K562 (cell line): Measurements from ENCODE around the gene FCHO1. TPM values are rescaled to one million over a fixed set of nuclear protein-coding genes. Genes with fewer than 3 reads are reported as not detected.

ENCODE experiments used
- ATF7 ChIP-seq: fragments of 450-650 bp; IDR thresholded peaks from 2 replicates; pipeline ENCODE4 v1.7.1; 2014; ENCODE audit warnings: mild to moderate bottlenecking, moderate library complexity
- BDP1 ChIP-seq: IDR thresholded peaks from 3 replicates; pipeline ENCODE4 v1.6.1; 2011; ENCODE audit not compliant: insufficient read length, insufficient read depth
- BRD4 ChIP-seq: fragments of 200-600 bp; sonication (generic); IDR thresholded peaks from 2 replicates; pipeline ENCODE4 v1.6.1; 2017; ENCODE audit warnings: inconsistent platforms
- CHD1 ChIP-seq: fragments of 200-600 bp; sonication (generic); IDR thresholded peaks from one replicate; pipeline ENCODE4 v1.6.1; 2012; ENCODE audit warnings: mild to moderate bottlenecking, moderate library complexity, low read length, inconsistent platforms
- DACH1 ChIP-seq: fragments of 450-650 bp; IDR thresholded peaks from 2 replicates; pipeline ENCODE4 v1.6.1; 2018; ENCODE audit not compliant: partially characterized antibody
- MCM7 ChIP-seq, 2 experiments: fragments of 450-650 bp; IDR thresholded peaks; 2 replicates each; pipeline ENCODE4 v1.6.1; 2016 to 2018
- MEF2D ChIP-seq: conservative IDR thresholded peaks from 2 replicates; pipeline ENCODE4 v1.6.1; 2016; ENCODE audit warnings: low read depth, missing genetic modification characterization, missing compliant biosample characterization
- MTA2 ChIP-seq: fragments of 450-650 bp; IDR thresholded peaks from 2 replicates; pipeline ENCODE4 v1.6.1; 2016; ENCODE audit warnings: low read depth
- NR1H2 ChIP-seq: sonication (generic); formaldehyde crosslinking; IDR thresholded peaks from 2 replicates; pipeline ENCODE4 v1.4.0; 2020; ENCODE audit warnings: mild to moderate bottlenecking, missing genetic modification reagents
- NR3C1 ChIP-seq: sonication (generic); formaldehyde crosslinking; IDR thresholded peaks from 2 replicates; pipeline ENCODE4 v1.8.1; 2022; ENCODE audit warnings: missing genetic modification reagents
- SPI1 ChIP-seq: IDR thresholded peaks from 2 replicates; pipeline ENCODE4 v1.6.1; 2011; ENCODE audit warnings: low read depth, low read length, control low read depth, borderline replicate concordance
- STAT5B ChIP-seq: fragments of 250-450 bp; sonication (Bioruptor Pico); IDR thresholded peaks from 2 replicates; pipeline ENCODE4 v1.8.0; 2021; ENCODE audit warnings: mild to moderate bottlenecking, inconsistent platforms
- TEAD2 ChIP-seq: fragments of 450-650 bp; IDR thresholded peaks from 2 replicates; pipeline ENCODE4 v1.6.1; 2016; ENCODE audit warnings: missing genetic modification characterization, control low read depth, missing compliant biosample characterization
- ZC3H4 ChIP-seq: sonication (generic); formaldehyde crosslinking; IDR thresholded peaks from 2 replicates; pipeline ENCODE4 v1.9.0; 2021; ENCODE audit warnings: missing genetic modification reagents, borderline replicate concordance
- ZKSCAN8 ChIP-seq: fragments of 200-800 bp; sonication (Bioruptor generic); IDR thresholded peaks from 2 replicates; pipeline ENCODE4 v1.6.1; 2016; ENCODE audit warnings: missing genetic modification characterization, missing compliant biosample characterization
- ZNF146 ChIP-seq: IDR thresholded peaks from one replicate; pipeline ENCODE4 v1.6.1; 2018; ENCODE audit warnings: missing compliant biosample characterization; ENCODE audit not compliant: unreplicated experiment
- ZNF184 ChIP-seq: sonication (generic); formaldehyde crosslinking; IDR thresholded peaks from 2 replicates; pipeline ENCODE4 v1.5.0; 2020; ENCODE audit warnings: missing genetic modification reagents
- ZNF23 ChIP-seq: fragments of 250-450 bp; sonication (Bioruptor Pico); IDR thresholded peaks from 2 replicates; pipeline ENCODE4 v1.4.0; 2020; ENCODE audit warnings: mild to moderate bottlenecking
- ZNF445 ChIP-seq: fragments of 250-450 bp; sonication (Bioruptor Pico); IDR thresholded peaks from 2 replicates; pipeline ENCODE4 v1.4.0; 2020; ENCODE audit warnings: low read depth, mild to moderate bottlenecking, moderate library complexity
- polyA plus RNA-seq, 8 experiments: library from polyadenylated mRNA; depleted of rRNA in 4 of 8; stranded (reverse) in 5 of 8; unstranded in 3 of 8; fragments of >200 nt; fragmentation: Nextera tagmentation in 2 of 8; fragmentation: Illumina TruSeq in 1 of 8; extraction: Ambion mirVana in 2 of 8; extraction: Trizol in 1 of 8; gene quantifications; 2 replicates each; pipeline versions ENCODE4 v1.2.1 to v1.2.3, GENCODE V29; 2011 to 2014; ENCODE audit warnings: inconsistent platforms in 1 of 8, missing spikeins in 1 of 8
- total RNA-seq, 7 experiments: library from RNA; depleted of rRNA in 6 of 7; stranded (reverse); fragments of >200 nt in 6 of 7; fragmentation: Illumina TruSeq in 2 of 7; extraction: Trizol in 2 of 7; gene quantifications; 2 replicates each; pipeline versions ENCODE4 v1.2.1 to v1.2.3, GENCODE V29; 2011 to 2021; ENCODE audit warnings: low replicate concordance in 1 of 7
- TF ChIP-seq, protein P1 (sequence below): sonication (generic); formaldehyde crosslinking; IDR thresholded peaks from 2 replicates; pipeline ENCODE4 v1.8.0; 2023; ENCODE audit warnings: missing genetic modification reagents, mild to moderate bottlenecking, borderline replicate concordance
- TF ChIP-seq, protein P2 (sequence below): fragments of 250-450 bp; sonication (Bioruptor Pico); IDR thresholded peaks from 2 replicates; pipeline ENCODE4 v1.8.0; 2021; ENCODE audit warnings: moderate library complexity, mild to moderate bottlenecking, inconsistent platforms
- TF ChIP-seq, protein P3 (sequence below): fragments of 450-650 bp; IDR thresholded peaks from one replicate; pipeline ENCODE4 v1.6.1; 2018; ENCODE audit warnings: mild to moderate bottlenecking, moderate library complexity; ENCODE audit not compliant: partially characterized antibody
- TF ChIP-seq, protein P4 (sequence below): fragments of 450-650 bp; formaldehyde crosslinking; IDR thresholded peaks from 2 replicates; pipeline ENCODE4 v1.4.0; 2020; ENCODE audit warnings: mild to moderate bottlenecking

FCHO1 gene
- total and polyA plus RNA-seq, 9 of the 15 experiments (the other 6 are each of a cell fraction or from before 2014, with no cell fraction given) = 0.21 to 58.9 (median 18.3) TPM

DNA sequence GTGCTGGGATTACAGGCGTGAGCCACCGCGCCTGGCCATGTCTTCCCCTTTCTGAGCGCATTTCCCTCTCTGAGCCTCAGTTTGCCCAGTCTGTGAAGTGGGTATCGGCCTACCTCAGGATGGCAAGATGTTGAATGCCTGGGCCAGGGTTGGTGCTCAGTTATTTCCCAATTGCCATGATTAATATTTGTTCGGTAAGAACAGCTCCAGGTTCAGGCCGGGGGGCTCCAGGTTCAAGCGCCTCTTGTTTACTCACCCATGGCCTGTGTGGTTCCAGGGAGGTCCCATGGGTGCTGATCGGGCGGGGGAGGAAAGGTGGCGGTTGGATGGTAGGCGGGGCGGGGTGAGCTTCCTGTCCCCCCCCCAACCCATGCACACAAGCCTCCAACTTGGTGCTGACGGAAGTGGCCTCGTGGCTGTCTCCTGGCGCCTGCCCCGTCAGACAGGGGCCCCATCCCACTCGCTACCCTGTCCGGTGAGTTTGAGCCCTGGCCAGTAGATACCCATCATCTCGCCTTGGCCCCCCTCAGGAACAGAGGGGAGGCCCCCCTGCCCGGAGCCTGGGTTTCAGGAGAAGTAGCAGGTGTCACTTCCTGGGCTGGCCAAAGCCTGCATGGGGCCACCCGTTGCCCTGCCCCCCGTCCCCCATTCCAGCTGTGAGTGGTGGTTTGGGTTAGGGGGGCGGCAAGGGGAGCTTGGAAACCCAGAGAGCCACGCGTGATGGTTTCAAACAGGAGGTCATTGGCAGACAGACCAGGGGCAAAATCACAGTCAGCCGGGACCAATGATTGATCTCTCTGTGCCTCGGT is at the start of gene FCHO1 (continued):
- TF ChIP-seq ZC3H4 (CRISPR knock-in tag) = no peak
- TF ChIP-seq, protein P1, sequence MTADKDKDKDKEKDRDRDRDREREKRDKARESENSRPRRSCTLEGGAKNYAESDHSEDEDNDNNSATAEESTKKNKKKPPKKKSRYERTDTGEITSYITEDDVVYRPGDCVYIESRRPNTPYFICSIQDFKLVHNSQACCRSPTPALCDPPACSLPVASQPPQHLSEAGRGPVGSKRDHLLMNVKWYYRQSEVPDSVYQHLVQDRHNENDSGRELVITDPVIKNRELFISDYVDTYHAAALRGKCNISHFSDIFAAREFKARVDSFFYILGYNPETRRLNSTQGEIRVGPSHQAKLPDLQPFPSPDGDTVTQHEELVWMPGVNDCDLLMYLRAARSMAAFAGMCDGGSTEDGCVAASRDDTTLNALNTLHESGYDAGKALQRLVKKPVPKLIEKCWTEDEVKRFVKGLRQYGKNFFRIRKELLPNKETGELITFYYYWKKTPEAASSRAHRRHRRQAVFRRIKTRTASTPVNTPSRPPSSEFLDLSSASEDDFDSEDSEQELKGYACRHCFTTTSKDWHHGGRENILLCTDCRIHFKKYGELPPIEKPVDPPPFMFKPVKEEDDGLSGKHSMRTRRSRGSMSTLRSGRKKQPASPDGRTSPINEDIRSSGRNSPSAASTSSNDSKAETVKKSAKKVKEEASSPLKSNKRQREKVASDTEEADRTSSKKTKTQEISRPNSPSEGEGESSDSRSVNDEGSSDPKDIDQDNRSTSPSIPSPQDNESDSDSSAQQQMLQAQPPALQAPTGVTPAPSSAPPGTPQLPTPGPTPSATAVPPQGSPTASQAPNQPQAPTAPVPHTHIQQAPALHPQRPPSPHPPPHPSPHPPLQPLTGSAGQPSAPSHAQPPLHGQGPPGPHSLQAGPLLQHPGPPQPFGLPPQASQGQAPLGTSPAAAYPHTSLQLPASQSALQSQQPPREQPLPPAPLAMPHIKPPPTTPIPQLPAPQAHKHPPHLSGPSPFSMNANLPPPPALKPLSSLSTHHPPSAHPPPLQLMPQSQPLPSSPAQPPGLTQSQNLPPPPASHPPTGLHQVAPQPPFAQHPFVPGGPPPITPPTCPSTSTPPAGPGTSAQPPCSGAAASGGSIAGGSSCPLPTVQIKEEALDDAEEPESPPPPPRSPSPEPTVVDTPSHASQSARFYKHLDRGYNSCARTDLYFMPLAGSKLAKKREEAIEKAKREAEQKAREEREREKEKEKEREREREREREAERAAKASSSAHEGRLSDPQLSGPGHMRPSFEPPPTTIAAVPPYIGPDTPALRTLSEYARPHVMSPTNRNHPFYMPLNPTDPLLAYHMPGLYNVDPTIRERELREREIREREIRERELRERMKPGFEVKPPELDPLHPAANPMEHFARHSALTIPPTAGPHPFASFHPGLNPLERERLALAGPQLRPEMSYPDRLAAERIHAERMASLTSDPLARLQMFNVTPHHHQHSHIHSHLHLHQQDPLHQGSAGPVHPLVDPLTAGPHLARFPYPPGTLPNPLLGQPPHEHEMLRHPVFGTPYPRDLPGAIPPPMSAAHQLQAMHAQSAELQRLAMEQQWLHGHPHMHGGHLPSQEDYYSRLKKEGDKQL (CRISPR knock-in tag) = no peak
- no peak for TF ChIP-seq ZNF23 (CRISPR knock-in tag)
- TF ChIP-seq MTA2 = no peak
- peak; percentile 55 for TF ChIP-seq DACH1
- no peak for TF ChIP-seq NR3C1 (CRISPR knock-in tag)
- no peak for TF ChIP-seq NR1H2 (CRISPR knock-in tag)
- TF ChIP-seq TEAD2 (tag) = no peak
- TF ChIP-seq CHD1 = no peak
- no peak for TF ChIP-seq ZNF184 (CRISPR knock-in tag)
- TF ChIP-seq BDP1 = no peak
- no peak for TF ChIP-seq SPI1
- TF ChIP-seq ZNF445 (CRISPR knock-in tag) = no peak
- no peak; the same call in 1 of the 2 replicates for TF ChIP-seq BRD4
- TF ChIP-seq MEF2D (tag) = peak; percentile 29; the same call in 1 of the 2 replicates
- TF ChIP-seq, protein P2, sequence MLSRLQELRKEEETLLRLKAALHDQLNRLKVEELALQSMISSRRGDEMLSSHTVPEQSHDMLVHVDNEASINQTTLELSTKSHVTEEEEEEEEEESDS (CRISPR knock-in tag) = no peak
- TF ChIP-seq, protein P3, sequence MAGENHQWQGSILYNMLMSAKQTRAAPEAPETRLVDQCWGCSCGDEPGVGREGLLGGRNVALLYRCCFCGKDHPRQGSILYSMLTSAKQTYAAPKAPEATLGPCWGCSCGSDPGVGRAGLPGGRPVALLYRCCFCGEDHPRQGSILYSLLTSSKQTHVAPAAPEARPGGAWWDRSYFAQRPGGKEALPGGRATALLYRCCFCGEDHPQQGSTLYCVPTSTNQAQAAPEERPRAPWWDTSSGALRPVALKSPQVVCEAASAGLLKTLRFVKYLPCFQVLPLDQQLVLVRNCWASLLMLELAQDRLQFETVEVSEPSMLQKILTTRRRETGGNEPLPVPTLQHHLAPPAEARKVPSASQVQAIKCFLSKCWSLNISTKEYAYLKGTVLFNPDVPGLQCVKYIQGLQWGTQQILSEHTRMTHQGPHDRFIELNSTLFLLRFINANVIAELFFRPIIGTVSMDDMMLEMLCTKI = no peak
- peak; percentile 39 for TF ChIP-seq ATF7
- no peak for TF ChIP-seq ZNF146 (CRISPR knock-in tag)
- no peak for TF ChIP-seq ZKSCAN8
- TF ChIP-seq, protein P4, sequence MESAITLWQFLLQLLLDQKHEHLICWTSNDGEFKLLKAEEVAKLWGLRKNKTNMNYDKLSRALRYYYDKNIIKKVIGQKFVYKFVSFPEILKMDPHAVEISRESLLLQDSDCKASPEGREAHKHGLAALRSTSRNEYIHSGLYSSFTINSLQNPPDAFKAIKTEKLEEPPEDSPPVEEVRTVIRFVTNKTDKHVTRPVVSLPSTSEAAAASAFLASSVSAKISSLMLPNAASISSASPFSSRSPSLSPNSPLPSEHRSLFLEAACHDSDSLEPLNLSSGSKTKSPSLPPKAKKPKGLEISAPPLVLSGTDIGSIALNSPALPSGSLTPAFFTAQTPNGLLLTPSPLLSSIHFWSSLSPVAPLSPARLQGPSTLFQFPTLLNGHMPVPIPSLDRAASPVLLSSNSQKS (CRISPR knock-in tag) = no peak
- no peak for TF ChIP-seq MCM7 (IDR thresholded peaks at IDR 0.05)
- no peak for TF ChIP-seq STAT5B (CRISPR knock-in tag)
